Inflammatory macrophage treated with lipopolysaccharide for 4 hours (primary cell): Measurements from ENCODE around the gene IRX4.

Experiments used
- DNase-seq: peaks from one replicate; pipeline ENCODE4 v3.0.0-alpha.2; 2020

The IRX4 gene

GRCh38 chr5:1882337-1883119 is at the start of gene IRX4:
Gene IRX4, minus strand, starts transcription at chr5:1882925. Its CDS starts 278 bp downstream, at chr5:1882647.
- DNase-seq = no peak

GRCh38 chr5:1931604-1932231 is 49.0 kb upstream of the IRX4 start:
- no peak for DNase-seq

GRCh38 chr5:1930880-1931603 is 48.3 kb upstream of the IRX4 start:
- DNase-seq = no peak

GRCh38 chr5:1930501-1930879 is 47.8 kb upstream of the IRX4 start:
- no peak for DNase-seq

- DNase-seq = no peak
Observed at GRCh38 chr5:1929108-1929991, 46.6 kb upstream of the IRX4 start.

GRCh38 chr5:1926471-1927341 is 44.0 kb upstream of the IRX4 start:
- no peak for DNase-seq

- no peak for DNase-seq
Observed at GRCh38 chr5:1926071-1926440, 43.3 kb upstream of the IRX4 start.

GRCh38 chr5:1925111-1926070 is 42.7 kb upstream of the IRX4 start:
- DNase-seq = no peak

GRCh38 chr5:1923766-1924165 is 41.0 kb upstream of the IRX4 start:
- DNase-seq = no peak

- DNase-seq = no peak
Observed at GRCh38 chr5:1923341-1923740, 40.6 kb upstream of the IRX4 start.

GRCh38 chr5:1921711-1922110 is 39.0 kb upstream of the IRX4 start:
- DNase-seq = no peak

- no peak for DNase-seq
Observed at GRCh38 chr5:1919750-1920149, 37.0 kb upstream of the IRX4 start.

GRCh38 chr5:1919209-1919566 is 36.5 kb upstream of the IRX4 start:
- DNase-seq = no peak

GRCh38 chr5:1918488-1919208 is 35.9 kb upstream of the IRX4 start:
- no peak for DNase-seq

- DNase-seq = no peak
Observed at GRCh38 chr5:1917830-1918487, 35.2 kb upstream of the IRX4 start.

- DNase-seq = no peak
Observed at GRCh38 chr5:1916041-1917001, 33.6 kb upstream of the IRX4 start.

GRCh38 chr5:1915316-1915715 is 32.6 kb upstream of the IRX4 start:
- DNase-seq = no peak

- no peak for DNase-seq
Observed at GRCh38 chr5:1914471-1914870, 31.7 kb upstream of the IRX4 start.
